A549 (cell line): ENCODE results near the gene STAG3. TPM values are rescaled to one million over a fixed set of nuclear protein-coding genes. Genes with fewer than 3 reads are reported as not detected.
A peak's percentile ranks its signal among the peaks of the same experiment; 100 is the strongest.

Experiments
- ATAC-seq, 2 experiments: fragments of 200-7000 bp in 1 of 2; fragments of >200 bp in 1 of 2; cut with Nextera tagmentation in 1 of 2; cut with Tn5 transposase in 1 of 2; 3 replicates each; pipeline versions ENCODE4 v1.8.0 to v1.9.1; 2018 to 2020; ENCODE audit warnings: mild to moderate bottlenecking in 1 of 2, moderate library complexity in 1 of 2
- CTCF ChIA-PET: fragments of 300-600 bp; sonication (Branson Sonifier 250); formaldehyde crosslinking; extraction: SDS; loops from one replicate; lab custom pipeline; 2021; ENCODE audit warnings: antibody characterized with exemption, inconsistent platforms; lab: Yijun Ruan, JAX
- POLR2A ChIA-PET: fragments of 350-600 bp; formaldehyde crosslinking; extraction: SDS; loops from one replicate; lab custom pipeline; 2021; ENCODE audit warnings: antibody characterized with exemption, inconsistent platforms; lab: Yijun Ruan, JAX
- DNase-seq, 2 experiments: peaks; one replicate each; pipeline versions ENCODE4 v3.0.0 to v3.0.0-alpha.2; 2011 to 2016; ENCODE audit warnings: low read depth in 1 of 2, low spot score in 1 of 2
- FAIRE-seq: peaks from 2 replicates; lab custom pipeline; 2011; peaks lifted over from hg19 to GRCh38; lab: Jason Lieb, UNC
- H3K27ac ChIP-seq, 2 experiments: fragments of >200 bp; sonication (Bioruptor Twin); formaldehyde crosslinking; 3 replicates each; pipeline ENCODE4 v1.5.1; 2016 to 2017
- H3K4me1 ChIP-seq: fragments of >200 bp; sonication (Bioruptor Twin); formaldehyde crosslinking; 3 replicates; pipeline ENCODE4 v1.6.1; 2016
- H3K4me2 ChIP-seq: fragments of >200 bp; sonication (Bioruptor Twin); formaldehyde crosslinking; 3 replicates; pipeline ENCODE4 v1.6.1; 2016
- H3K4me3 ChIP-seq: fragments of >200 bp; sonication (Bioruptor Twin); formaldehyde crosslinking; 3 replicates; pipeline ENCODE4 v1.5.1; 2016
- H3K9me3 ChIP-seq: fragments of >200 bp; sonication (Bioruptor Twin); formaldehyde crosslinking; 3 replicates; pipeline ENCODE4 v1.6.1; 2016
- ATOH8 ChIP-seq: fragments of 250-450 bp; sonication (Bioruptor Pico); IDR thresholded peaks from 2 replicates; pipeline ENCODE4 v1.5.0; 2020; ENCODE audit warnings: low read depth, mild to moderate bottlenecking, moderate library complexity
- BHLHE40 ChIP-seq: IDR thresholded peaks from 2 replicates; pipeline ENCODE4 v1.6.1; 2012; ENCODE audit warnings: low read depth, low read length, inconsistent platforms
- CBX2 ChIP-seq: fragments of 200-600 bp; sonication (generic); IDR thresholded peaks from 2 replicates; pipeline ENCODE4 v1.6.1; 2016; ENCODE audit warnings: low read depth, mild to moderate bottlenecking, borderline replicate concordance
- CBX8 ChIP-seq: fragments of 200-600 bp; sonication (generic); IDR thresholded peaks from 2 replicates; pipeline ENCODE4 v1.6.1; 2016
- CHD2 ChIP-seq: fragments of 150-350 bp; IDR thresholded peaks from 2 replicates; pipeline ENCODE4 v1.6.1; 2014; ENCODE audit warnings: low read length; ENCODE audit not compliant: partially characterized antibody
- CHD4 ChIP-seq: fragments of 200-600 bp; sonication (generic); IDR thresholded peaks from 2 replicates; pipeline ENCODE4 v1.6.1; 2016; ENCODE audit warnings: antibody characterized with exemption, mild to moderate bottlenecking, borderline replicate concordance
- EHMT2 ChIP-seq: fragments of 200-600 bp; sonication (generic); IDR thresholded peaks from 2 replicates; pipeline ENCODE4 v1.6.1; 2016; ENCODE audit warnings: antibody characterized with exemption, low read depth, mild to moderate bottlenecking, moderate library complexity
- FOSB ChIP-seq: fragments of 250-450 bp; sonication (Bioruptor Pico); IDR thresholded peaks from 2 replicates; pipeline ENCODE4 v1.5.0; 2020; ENCODE audit warnings: mild to moderate bottlenecking, moderate library complexity
- FOSL2 ChIP-seq, 2 experiments: fragments of 450-650 bp in 1 of 2; fragments of >200 bp in 1 of 2; sonication (Bioruptor Twin) in 1 of 2; formaldehyde crosslinking; IDR thresholded peaks; 2 replicates each; pipeline versions ENCODE4 v1.5.0 to v1.6.1; 2016 to 2020; ENCODE audit warnings: mild to moderate bottlenecking in 1 of 2, moderate library complexity in 1 of 2
- GATA3 ChIP-seq: IDR thresholded peaks from 2 replicates; pipeline ENCODE4 v1.6.1; 2012; ENCODE audit warnings: borderline replicate concordance
- HEYL ChIP-seq: fragments of 250-450 bp; sonication (Bioruptor Pico); IDR thresholded peaks from 2 replicates; pipeline ENCODE4 v1.8.0; 2021; ENCODE audit warnings: mild to moderate bottlenecking, moderate library complexity
- HOXA7 ChIP-seq: fragments of 250-450 bp; sonication (Bioruptor Pico); IDR thresholded peaks from 2 replicates; pipeline ENCODE4 v1.5.0; 2020; ENCODE audit warnings: mild to moderate bottlenecking, moderate library complexity
- HOXB13 ChIP-seq: fragments of 250-450 bp; sonication (Bioruptor Pico); IDR thresholded peaks from 2 replicates; pipeline ENCODE4 v1.5.0; 2020; ENCODE audit warnings: low read depth, mild to moderate bottlenecking, moderate library complexity
- HOXB5 ChIP-seq: fragments of 250-450 bp; sonication (Bioruptor Pico); IDR thresholded peaks from 2 replicates; pipeline ENCODE4 v1.5.0; 2020; ENCODE audit warnings: mild to moderate bottlenecking, moderate library complexity
- JUNB ChIP-seq: fragments of >200 bp; sonication (Bioruptor Twin); formaldehyde crosslinking; IDR thresholded peaks from 2 replicates; pipeline ENCODE4 v1.6.1; 2016
- MAZ ChIP-seq: fragments of 150-350 bp; IDR thresholded peaks from 2 replicates; pipeline ENCODE4 v1.6.1; 2014; ENCODE audit warnings: antibody characterized with exemption, low read depth, low read length, borderline replicate concordance
- MYC ChIP-seq: IDR thresholded peaks from 2 replicates; pipeline ENCODE4 v1.6.1; 2012; ENCODE audit warnings: mild to moderate bottlenecking, inconsistent platforms, low read length, improper control_type of control experiment, borderline replicate concordance
- NFE2L2 ChIP-seq: fragments of 150-350 bp; conservative IDR thresholded peaks from 2 replicates; pipeline ENCODE4 v1.6.1; 2014; ENCODE audit warnings: low read length
- NR3C1 ChIP-seq: fragments of >200 bp; sonication (Bioruptor Twin); formaldehyde crosslinking; IDR thresholded peaks from 3 replicates; pipeline ENCODE4 v1.6.1; 2017
- POLR2A ChIP-seq: IDR thresholded peaks from 2 replicates; pipeline ENCODE4 v1.6.1; 2012; ENCODE audit warnings: mild to moderate bottlenecking, low read length
- RAD21 ChIP-seq, 2 experiments: fragments of >200 bp in 1 of 2; sonication (Bioruptor Twin) in 1 of 2; formaldehyde crosslinking in 1 of 2; IDR thresholded peaks in 1 of 2; conservative IDR thresholded peaks in 1 of 2; 2 replicates in 1 of 2; 3 replicates in 1 of 2; pipeline ENCODE4 v1.6.1; 2012 to 2018; ENCODE audit warnings: inconsistent platforms in 1 of 2
- TP53 ChIP-seq: fragments of 250-450 bp; sonication (Bioruptor Pico); IDR thresholded peaks from 2 replicates; pipeline ENCODE4 v1.5.0; 2021; ENCODE audit warnings: mild to moderate bottlenecking, moderate library complexity
- USF2 ChIP-seq: fragments of 450-650 bp; IDR thresholded peaks from 2 replicates; pipeline ENCODE4 v1.6.1; 2014; ENCODE audit warnings: antibody characterized with exemption
- ZC3H11A ChIP-seq: fragments of 450-650 bp; IDR thresholded peaks from 2 replicates; pipeline ENCODE4 v1.6.1; 2014; ENCODE audit warnings: antibody characterized with exemption, mild to moderate bottlenecking
- ZFP36 ChIP-seq: fragments of 450-650 bp; IDR thresholded peaks from 2 replicates; pipeline ENCODE4 v1.6.1; 2014; ENCODE audit warnings: borderline replicate concordance; ENCODE audit not compliant: partially characterized antibody
- ZNF302 ChIP-seq: fragments of 250-450 bp; sonication (Bioruptor Pico); IDR thresholded peaks from 2 replicates; pipeline ENCODE4 v1.9.0; 2021; ENCODE audit warnings: inconsistent platforms, mild to moderate bottlenecking, moderate library complexity
- ZSCAN20 ChIP-seq: fragments of 250-450 bp; sonication (Bioruptor Pico); IDR thresholded peaks from 2 replicates; pipeline ENCODE4 v1.8.0; 2022; ENCODE audit warnings: mild to moderate bottlenecking, moderate library complexity
- WGBS: methylation state at CpG from one replicate; pipeline ENCODE4 v1.1.6; 2017; ENCODE audit errors: missing lambda C conversion rate; 5-methylcytosine and 5-hydroxymethylcytosine counted together
- polyA plus RNA-seq, 4 experiments: library from polyadenylated mRNA; depleted of rRNA in 3 of 4; stranded (reverse); fragments of >200 nt; fragmentation: RNase III in 1 of 4; extraction: RNeasy Plus Mini Kit Qiagen cat#74134 plus additional on column Dnase treatment in 1 of 4; gene quantifications; 2 replicates in 3 of 4; 3 replicates in 1 of 4; pipeline ENCODE4 v1.2.3, GENCODE V29; 2011 to 2017
- TF ChIP-seq, protein P1 (sequence below): fragments of >200 bp; sonication (Bioruptor Twin); formaldehyde crosslinking; IDR thresholded peaks from 2 replicates; pipeline ENCODE4 v1.6.1; 2016
- TF ChIP-seq, protein P2 (sequence below): fragments of 150-350 bp; IDR thresholded peaks from 2 replicates; pipeline ENCODE4 v1.6.1; 2014; ENCODE audit warnings: low read depth, mild to moderate bottlenecking, low read length
- TF ChIP-seq, protein P3 (sequence below): fragments of 250-450 bp; sonication (Bioruptor Pico); IDR thresholded peaks from 2 replicates; pipeline ENCODE4 v1.5.0; 2021; ENCODE audit warnings: mild to moderate bottlenecking, moderate library complexity, borderline replicate concordance

STAG3 gene
- polyA plus RNA-seq, 2 of the 4 experiments (the other 2 are of a cell fraction) = 0.25 to 0.50 TPM

DNA sequence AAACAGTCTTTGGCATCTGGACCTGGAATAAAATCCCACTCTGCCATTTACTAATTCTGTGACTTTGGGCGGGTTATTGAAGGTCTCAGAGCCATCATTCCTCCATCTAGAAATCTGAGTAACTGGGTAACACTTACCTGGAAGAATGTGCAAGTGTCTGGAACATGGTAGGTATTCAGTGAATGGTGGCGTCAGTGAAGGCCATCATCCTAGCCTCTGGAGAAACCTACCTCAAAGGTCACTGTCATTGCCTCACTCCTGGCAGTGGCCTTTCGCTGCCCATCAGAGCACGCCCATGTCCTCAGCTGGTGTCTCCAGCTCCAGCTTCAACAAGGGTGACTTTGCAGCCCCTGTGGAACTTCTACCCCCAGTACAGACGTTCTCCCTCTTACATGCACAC, 13.8 kb upstream of the STAG3 start:
- H3K27ac ChIP-seq = no peak overlapping the region
- H3K4me3 ChIP-seq = no peak overlapping the region
- WGBS = 86% methylated on average over 5 of the region's 5 CpGs
- H3K4me1 ChIP-seq = peaks cover 15% of the 10 kb centered on the region
- DNase-seq (no peak), ATAC-seq (no peak), FAIRE-seq (no peak)
- CTCF ChIA-PET = interaction anchor here (1.1 to 1.3 kb wide), 2 partner anchors 12 to 32 kb away, joined by 3 read pairs; no protein-coding TSS in a partner anchor
- no peak overlapping the region for H3K4me2 ChIP-seq
- POLR2A ChIA-PET = interaction anchor here (0.7 to 1.3 kb wide), 2 partner anchors 8 to 13 kb away, joined by 4 to 6 read pairs; partner anchors contain the start of genes GPC2 and STAG3
- H3K9me3 ChIP-seq = no peaks in the 10 kb centered on the region
- TF ChIP-seq ZNF302 (no peak), CHD2 (no peak), CBX2 (no peak), RAD21 (conservative IDR thresholded peaks at IDR 0.05 in 1 of 2, IDR thresholded peaks at IDR 0.05 in 1 of 2) (no peak), HOXB13 (CRISPR knock-in tag) (no peak), BHLHE40 (no peak), USF2 (no peak), HOXA7 (CRISPR knock-in tag) (no peak), ZC3H11A (no peak), GATA3 (no peak), ATOH8 (no peak), EHMT2 (no peak), FOSB (CRISPR knock-in tag) (no peak), CHD4 (no peak)
- TF ChIP-seq, protein P1, sequence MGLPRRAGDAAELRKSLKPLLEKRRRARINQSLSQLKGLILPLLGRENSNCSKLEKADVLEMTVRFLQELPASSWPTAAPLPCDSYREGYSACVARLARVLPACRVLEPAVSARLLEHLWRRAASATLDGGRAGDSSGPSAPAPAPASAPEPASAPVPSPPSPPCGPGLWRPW = no peak

- no peak overlapping the region for H3K27ac ChIP-seq
- no peak overlapping the region for H3K4me3 ChIP-seq
- CTCF ChIA-PET = interaction anchor here (0.7 to 2.9 kb wide), 6 partner anchors 7 to 37 kb away, joined by 3 to 16 read pairs (median 3); partner anchors contain the start of genes GPC2 and TRAPPC14
- TF ChIP-seq ZFP36 (no peak), NR3C1 (no peak), NFE2L2 (no peak), MAZ (no peak), MYC (no peak), HOXB5 (no peak), BHLHE40 (no peak), ZSCAN20 (no peak), CBX8 (no peak), CHD2 (no peak), FOSL2 (IDR thresholded peaks at IDR 0.05) (no peak), FOSL2 (CRISPR knock-in tag; IDR thresholded peaks at IDR 0.05) (no peak), TP53 (no peak), JUNB (no peak), POLR2A (no peak), ZC3H11A (no peak), HEYL (CRISPR knock-in tag) (no peak)
- TF ChIP-seq, protein P2, sequence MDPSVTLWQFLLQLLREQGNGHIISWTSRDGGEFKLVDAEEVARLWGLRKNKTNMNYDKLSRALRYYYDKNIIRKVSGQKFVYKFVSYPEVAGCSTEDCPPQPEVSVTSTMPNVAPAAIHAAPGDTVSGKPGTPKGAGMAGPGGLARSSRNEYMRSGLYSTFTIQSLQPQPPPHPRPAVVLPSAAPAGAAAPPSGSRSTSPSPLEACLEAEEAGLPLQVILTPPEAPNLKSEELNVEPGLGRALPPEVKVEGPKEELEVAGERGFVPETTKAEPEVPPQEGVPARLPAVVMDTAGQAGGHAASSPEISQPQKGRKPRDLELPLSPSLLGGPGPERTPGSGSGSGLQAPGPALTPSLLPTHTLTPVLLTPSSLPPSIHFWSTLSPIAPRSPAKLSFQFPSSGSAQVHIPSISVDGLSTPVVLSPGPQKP = no peak
- TF ChIP-seq, protein P1 = no peak
- TF ChIP-seq, protein P3, sequence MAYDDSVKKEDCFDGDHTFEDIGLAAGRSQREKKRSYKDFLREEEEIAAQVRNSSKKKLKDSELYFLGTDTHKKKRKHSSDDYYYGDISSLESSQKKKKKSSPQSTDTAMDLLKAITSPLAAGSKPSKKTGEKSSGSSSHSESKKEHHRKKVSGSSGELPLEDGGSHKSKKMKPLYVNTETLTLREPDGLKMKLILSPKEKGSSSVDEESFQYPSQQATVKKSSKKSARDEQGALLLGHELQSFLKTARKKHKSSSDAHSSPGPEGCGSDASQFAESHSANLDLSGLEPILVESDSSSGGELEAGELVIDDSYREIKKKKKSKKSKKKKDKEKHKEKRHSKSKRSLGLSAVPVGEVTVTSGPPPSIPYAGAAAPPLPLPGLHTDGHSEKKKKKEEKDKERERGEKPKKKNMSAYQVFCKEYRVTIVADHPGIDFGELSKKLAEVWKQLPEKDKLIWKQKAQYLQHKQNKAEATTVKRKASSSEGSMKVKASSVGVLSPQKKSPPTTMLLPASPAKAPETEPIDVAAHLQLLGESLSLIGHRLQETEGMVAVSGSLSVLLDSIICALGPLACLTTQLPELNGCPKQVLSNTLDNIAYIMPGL = no peak
- POLR2A ChIA-PET = no interaction called here
- H3K4me1 ChIP-seq = peaks cover 10% of the 10 kb centered on the region; the same call in 2 of the 3 replicates
- no peaks in the 10 kb centered on the region for H3K9me3 ChIP-seq
- DNase-seq (no peak), ATAC-seq (peak; percentile 6 to 9; a peak in 3 of 6 replicates), FAIRE-seq (no peak)
- no peak overlapping the region for H3K4me2 ChIP-seq
- WGBS = 78% methylated on average over 16 of the region's 16 CpGs
Measured at GRCh38 chr7:100166317-100166940, 11.3 kb upstream of the STAG3 start.
